T-helper 2 cell treated with Interferon-gamma antibody and Interleukin-4, amounts not matched to agents 100 ng/mL and 5 ng/mL, for 36 hours (primary cell): ENCODE data around the gene PTPRD. TPM values are rescaled to one million over a fixed set of nuclear protein-coding genes. Genes with fewer than 3 reads are reported as not detected.
"Not testable (repeated sequence)": the region's sequence is repeated elsewhere in the genome, so short reads cannot be mapped to it uniquely, and the experiment has no call there.

Experiments
- intact Hi-C: fragments of 100-400 bp; cut with micrococcal nuclease; formaldehyde crosslinking; loops from one replicate; pipeline ENCODE4 v1.15.1; 2023
- total RNA-seq: library from RNA; stranded (reverse); gene quantifications from 2 replicates; pipeline ENCODE4 v1.2.3, GENCODE V29; 2022

Gene PTPRD
- total RNA-seq, 1 donor from 2014 or later = not detected

- intact Hi-C loops = no loop called here
Observed at GRCh38 chr9:9387511-9388115, 1225.2 kb downstream of the PTPRD start.

GRCh38 chr9:9362332-9362731 is 1250.5 kb downstream of the PTPRD start:
- intact Hi-C loops = no loop called here

- intact Hi-C loops = no loop called here
Observed at GRCh38 chr9:9352877-9353481, 1259.8 kb downstream of the PTPRD start.

GRCh38 chr9:9341203-9341602 is 1271.6 kb downstream of the PTPRD start:
- intact Hi-C loops = no loop called here

- intact Hi-C loops = no loop called here
Observed at GRCh38 chr9:9337129-9337528, 1275.7 kb downstream of the PTPRD start.

GRCh38 chr9:9326749-9327148 is 1286.1 kb downstream of the PTPRD start:
- intact Hi-C loops = no loop called here

- intact Hi-C loops = no loop called here
Observed at GRCh38 chr9:9319007-9319406, 1293.8 kb downstream of the PTPRD start.

- intact Hi-C loops = not testable (repeated sequence)
Observed at GRCh38 chr9:9310743-9311142, 1302.1 kb downstream of the PTPRD start.

- intact Hi-C loops = no loop called here
Observed at GRCh38 chr9:9305600-9305999, 1307.2 kb downstream of the PTPRD start.

- intact Hi-C loops = no loop called here
Observed at GRCh38 chr9:9299134-9299533, 1313.7 kb downstream of the PTPRD start.

- intact Hi-C loops = no loop called here
Observed at GRCh38 chr9:9286001-9286400, 1326.8 kb downstream of the PTPRD start.

- intact Hi-C loops = no loop called here
Observed at GRCh38 chr9:9284201-9284600, 1328.6 kb downstream of the PTPRD start.

- intact Hi-C loops = no loop called here
Observed at GRCh38 chr9:9283159-9283986, 1329.4 kb downstream of the PTPRD start.

- intact Hi-C loops = no loop called here
Observed at GRCh38 chr9:9275601-9276000, 1337.2 kb downstream of the PTPRD start.

GRCh38 chr9:9257999-9258498 is 1354.8 kb downstream of the PTPRD start:
- intact Hi-C loops = no loop called here

- intact Hi-C loops = no loop called here
Observed at GRCh38 chr9:9246726-9247125, 1366.1 kb downstream of the PTPRD start.

- intact Hi-C loops = no loop called here
Observed at GRCh38 chr9:9231946-9232345, 1380.9 kb downstream of the PTPRD start.

GRCh38 chr9:9229269-9229668 is 1383.5 kb downstream of the PTPRD start:
- intact Hi-C loops = no loop called here

- intact Hi-C loops = no loop called here
Observed at GRCh38 chr9:9223175-9223574, 1389.6 kb downstream of the PTPRD start.

- intact Hi-C loops = no loop called here
Observed at GRCh38 chr9:9222730-9223129, 1390.1 kb downstream of the PTPRD start.

- intact Hi-C loops = no loop called here
Observed at GRCh38 chr9:9216934-9217333, 1395.9 kb downstream of the PTPRD start.

GRCh38 chr9:9215050-9215449 is 1397.8 kb downstream of the PTPRD start:
- intact Hi-C loops = no loop called here
